HFF-Myc (cell line): ENCODE measurements around the gene SLC22A4.

Experiments used
- DNase-seq: peaks from one replicate; pipeline ENCODE4 v3.0.0-alpha.2; 2011; ENCODE audit warnings: low read depth; ENCODE audit errors: extremely low read depth
- H3K4me3 ChIP-seq: replicated peaks from 2 replicates; pipeline ENCODE4 v1.5.1; 2011; ENCODE audit warnings: low read depth, mild to moderate bottlenecking, control low read depth, low read length
- CTCF ChIP-seq: IDR thresholded peaks from 2 replicates; pipeline ENCODE4 v1.5.1; 2012; ENCODE audit warnings: mild to moderate bottlenecking, low read depth, low read length, control low read depth; ENCODE audit errors: missing control alignments

The SLC22A4 gene

GRCh38 chr5:132353486-132353995 lies 59.3 kb downstream of the SLC22A4 start:
- DNase-seq: no peak
- H3K4me3 ChIP-seq: no peak overlapping the region
- TF ChIP-seq CTCF: no peak

- TF ChIP-seq CTCF: no peak
- no peak for DNase-seq
- no peak overlapping the region for H3K4me3 ChIP-seq
Observed at GRCh38 chr5:132354381-132355139, 60.4 kb downstream of the SLC22A4 start.

GRCh38 chr5:132355140-132355765 lies 61.1 kb downstream of the SLC22A4 start:
- DNase-seq: no peak
- TF ChIP-seq CTCF: no peak
- H3K4me3 ChIP-seq: no peak overlapping the region

- H3K4me3 ChIP-seq: no peak overlapping the region
- no peak for TF ChIP-seq CTCF
- no peak for DNase-seq
Observed at GRCh38 chr5:132358775-132359174, 64.6 kb downstream of the SLC22A4 start.

- no peak overlapping the region for H3K4me3 ChIP-seq
- no peak for DNase-seq
- TF ChIP-seq CTCF: no peak
Observed at GRCh38 chr5:132362086-132362485, 67.9 kb downstream of the SLC22A4 start.

GRCh38 chr5:132363431-132364112 lies 69.4 kb downstream of the SLC22A4 start:
- no peak for TF ChIP-seq CTCF
- peak; percentile 63 for DNase-seq
- no peak overlapping the region for H3K4me3 ChIP-seq
